ENCODE results near the gene TRIM24. TPM values are rescaled to one million over a fixed set of nuclear protein-coding genes. Genes with fewer than 3 reads are reported as not detected.

Gene TRIM24
- total and polyA plus RNA-seq, 2 of the 13 experiments (the other 11 are each of a cell fraction or from before 2014, with no cell fraction given), result 100 to 106 TPM

GRCh38 chr7:138555684-138556083 is 95.6 kb downstream of the TRIM24 start:
- intact Hi-C loops (cut with micrococcal nuclease; ENCODE audit: unreplicated experiment) (no loop called here), in situ Hi-C loops (cut with HindIII; ENCODE audit: extremely low pct_ligation_motif_present, low pct_unique_long_range_greater_than_20kb) (no loop called here)
- Histone ChIP-seq H2AFZ (ENCODE audit: low read length) (no peak overlapping the region), H3K9ac (ENCODE audit: insufficient read depth, low read depth, low read length) (no peak overlapping the region), H3K4me3 (replicated peaks in 1 of 3; ENCODE audit: insufficient read depth in 1 of 3, low read depth in 2 of 3, low read length in 3 of 3) (no peak overlapping the region), H3K79me2 (ENCODE audit: insufficient read depth, low read length) (peaks cover 18% of the 10 kb centered on the region), H3K27me3 (ENCODE audit: control insufficient read depth in 1 of 2, insufficient read depth in 2 of 2, low read length in 2 of 2) (no peaks in the 10 kb centered on the region), H3K36me3 (replicated peaks in 1 of 2; ENCODE audit: control insufficient read depth in 1 of 2, insufficient read depth in 2 of 2, low read length in 2 of 2) (peaks cover 38 to 96% of the 10 kb centered on the region in 2 experiments), H3K4me1 (ENCODE audit: insufficient read depth, low read length) (peaks cover 40% of the 10 kb centered on the region), H3K4me2 (ENCODE audit: low read depth, low read length) (no peak overlapping the region), H3K27ac (ENCODE audit: extremely low read length, insufficient read depth, low read length) (no peak overlapping the region), H3K9me3 (ENCODE audit: low read length) (peaks cover 12% of the 10 kb centered on the region), H4K20me1 (ENCODE audit: insufficient read depth, low read length) (no peaks in the 10 kb centered on the region; the same call in 1 of the 2 replicates)
- CTCF ChIA-PET (ENCODE audit: low intra/inter-chr PET ratio, low total read pairs), result no interaction called here
- 96% methylated on average over 4 of the region's 4 CpGs for WGBS (ENCODE audit: low lambda C conversion rate)
- no peak for DNase-seq (ENCODE audit: low spot score)
- TF ChIP-seq SP4 (CRISPR knock-in tag; IDR thresholded peaks at IDR 0.05) (no peak), ZSCAN21 (CRISPR knock-in tag; IDR thresholded peaks at IDR 0.05; ENCODE audit: borderline replicate concordance) (no peak), ZNF746 (CRISPR knock-in tag; IDR thresholded peaks at IDR 0.05) (no peak), RBM22 (optimal IDR thresholded peaks at IDR 0.05; ENCODE audit: low read length) (peak; percentile 97), POLR2AphosphoS5 (IDR thresholded peaks at IDR 0.05; ENCODE audit: low read depth, low read length) (no peak), ZNF235 (CRISPR knock-in tag; IDR thresholded peaks at IDR 0.05; ENCODE audit: borderline replicate concordance) (no peak)
- TF ChIP-seq, protein P1, sequence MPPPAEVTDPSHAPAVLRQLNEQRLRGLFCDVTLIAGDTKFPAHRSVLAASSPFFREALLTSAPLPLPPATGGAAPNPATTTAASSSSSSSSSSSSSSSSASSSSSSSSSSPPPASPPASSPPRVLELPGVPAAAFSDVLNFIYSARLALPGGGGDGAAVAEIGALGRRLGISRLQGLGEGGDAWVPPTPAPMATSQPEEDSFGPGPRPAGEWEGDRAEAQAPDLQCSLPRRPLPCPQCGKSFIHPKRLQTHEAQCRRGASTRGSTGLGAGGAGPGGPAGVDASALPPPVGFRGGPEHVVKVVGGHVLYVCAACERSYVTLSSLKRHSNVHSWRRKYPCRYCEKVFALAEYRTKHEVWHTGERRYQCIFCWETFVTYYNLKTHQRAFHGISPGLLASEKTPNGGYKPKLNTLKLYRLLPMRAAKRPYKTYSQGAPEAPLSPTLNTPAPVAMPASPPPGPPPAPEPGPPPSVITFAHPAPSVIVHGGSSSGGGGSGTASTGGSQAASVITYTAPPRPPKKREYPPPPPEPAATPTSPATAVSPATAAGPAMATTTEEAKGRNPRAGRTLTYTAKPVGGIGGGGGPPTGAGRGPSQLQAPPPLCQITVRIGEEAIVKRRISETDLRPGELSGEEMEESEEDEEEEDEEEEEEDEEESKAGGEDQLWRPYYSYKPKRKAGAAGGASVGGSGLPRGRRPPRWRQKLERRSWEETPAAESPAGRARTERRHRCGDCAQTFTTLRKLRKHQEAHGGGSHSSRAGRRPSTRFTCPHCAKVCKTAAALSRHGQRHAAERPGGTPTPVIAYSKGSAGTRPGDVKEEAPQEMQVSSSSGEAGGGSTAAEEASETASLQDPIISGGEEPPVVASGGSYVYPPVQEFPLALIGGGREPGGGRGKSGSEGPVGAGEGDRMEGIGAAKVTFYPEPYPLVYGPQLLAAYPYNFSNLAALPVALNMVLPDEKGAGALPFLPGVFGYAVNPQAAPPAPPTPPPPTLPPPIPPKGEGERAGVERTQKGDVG (CRISPR knock-in tag; IDR thresholded peaks at IDR 0.05; ENCODE audit: borderline replicate concordance), result no peak
- no TSS peak for BruUV-seq (replicated peaks)
- no peak for FAIRE-seq
- POLR2A ChIA-PET, result no interaction called here
- ATAC-seq, result no peak
